MCF 10A (cell line): ENCODE results near the gene GALK1. TPM values are rescaled to one million over a fixed set of nuclear protein-coding genes. Genes with fewer than 3 reads are reported as not detected.

Source experiments
- BruUV-seq: library from RNA; stranded (reverse); fragments of 400-500 nt; replicated peaks from 2 replicates; lab custom pipeline; 2021; lab: Mats Ljungman, UMichigan
- CTCF ChIA-PET: fragments of 300-600 bp; sonication (Branson Sonifier 250); formaldehyde crosslinking; extraction: SDS; loops from one replicate; lab custom pipeline; 2021; ENCODE audit warnings: antibody characterized with exemption, inconsistent platforms; lab: Yijun Ruan, JAX
- POLR2A ChIA-PET: fragments of 300-600, 350-650 bp; sonication (Branson Sonifier 250); formaldehyde crosslinking; extraction: SDS; loops from one replicate; lab custom pipeline; 2020; ENCODE audit warnings: antibody characterized with exemption, inconsistent platforms; lab: Yijun Ruan, JAX
- DNase-seq: peaks from one replicate; pipeline ENCODE4 v3.0.0-alpha.2; 2018; ENCODE audit not compliant: unreplicated experiment
- H3K27ac Mint-ChIP-seq: one replicate; pipeline ENCODE4 v1.8.0; 2022; ENCODE audit warnings: mild to moderate bottlenecking, low read depth, mixed read lengths; ENCODE audit not compliant: unreplicated experiment
- H3K27me3 Mint-ChIP-seq: one replicate; pipeline ENCODE4 v1.8.0; 2022; ENCODE audit warnings: mixed read lengths; ENCODE audit not compliant: insufficient read depth, unreplicated experiment
- H3K36me3 Mint-ChIP-seq: one replicate; pipeline ENCODE4 v1.8.0; 2022; ENCODE audit warnings: mild to moderate bottlenecking, moderate library complexity, mixed read lengths; ENCODE audit not compliant: insufficient read depth, unreplicated experiment
- H3K4me1 Mint-ChIP-seq: one replicate; pipeline ENCODE4 v1.8.0; 2022; ENCODE audit warnings: mixed read lengths; ENCODE audit not compliant: insufficient read depth, unreplicated experiment
- H3K4me3 Mint-ChIP-seq: one replicate; pipeline ENCODE4 v1.8.0; 2022; ENCODE audit warnings: mild to moderate bottlenecking, moderate library complexity, mixed read lengths; ENCODE audit not compliant: unreplicated experiment
- H3K9me3 Mint-ChIP-seq: one replicate; pipeline ENCODE4 v1.8.0; 2022; ENCODE audit warnings: mixed read lengths; ENCODE audit not compliant: unreplicated experiment
- intact Hi-C: fragments of 100-400 bp; cut with micrococcal nuclease; formaldehyde crosslinking; loops from 2 replicates; pipeline ENCODE4 v1.14.1; 2022
- total RNA-seq: library from RNA; stranded (reverse); gene quantifications from 2 replicates; pipeline ENCODE4 v1.2.3, GENCODE V29; 2022
- TF ChIP-seq, protein P1 (sequence below): fragments of 200-600 bp; IDR thresholded peaks from one replicate; pipeline ENCODE4 v1.8.0; 2022; ENCODE audit warnings: antibody characterized with exemption, mild to moderate bottlenecking; ENCODE audit not compliant: unreplicated experiment

GALK1 gene
- total RNA-seq, 1 experiment from 2014 or later, result 8.7 TPM

DNA sequence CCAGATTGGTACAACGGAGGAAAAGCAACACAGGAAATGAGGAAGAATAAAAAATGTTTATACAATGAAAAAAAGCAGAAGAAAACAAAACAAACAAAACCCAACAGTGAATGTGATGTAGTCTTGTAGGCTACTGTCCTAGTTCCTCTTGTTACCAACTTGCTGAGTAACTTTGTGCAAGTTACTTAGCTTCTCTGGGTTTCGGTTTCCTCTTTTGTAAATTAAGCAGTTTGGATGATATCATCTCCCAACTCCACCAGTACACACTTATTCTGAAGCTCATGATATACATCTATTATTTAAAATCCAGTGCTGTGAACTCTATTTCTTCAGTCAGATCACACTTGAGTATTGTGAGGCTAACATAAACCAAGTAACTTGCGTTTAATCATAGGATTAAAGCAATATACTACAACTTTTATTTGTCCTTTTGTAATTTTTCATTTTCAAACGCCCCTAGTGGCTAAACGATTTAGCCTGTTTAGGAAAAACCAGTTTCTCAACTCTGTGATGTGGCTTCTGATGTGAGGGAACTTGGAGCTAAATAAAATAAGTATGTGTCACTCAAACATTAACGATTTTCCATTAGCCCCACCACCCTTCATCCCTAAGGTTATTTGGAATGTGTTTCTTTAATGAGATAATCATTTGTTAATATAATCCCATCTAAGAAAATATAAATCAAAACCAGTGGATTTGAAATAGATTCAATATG is 18.2 kb upstream of the GALK1 start:
- CTCF ChIA-PET, result interaction anchor here (0.5 to 2.1 kb wide), 20 partner anchors 8 to 993 kb away, joined by 3 to 6 read pairs (median 4); partner anchors contain the start of gene WBP2
- peaks cover 31% of the 10 kb centered on the region for H3K36me3 Mint-ChIP-seq
- DNase-seq, result peak; percentile 58
- TF ChIP-seq, protein P1, sequence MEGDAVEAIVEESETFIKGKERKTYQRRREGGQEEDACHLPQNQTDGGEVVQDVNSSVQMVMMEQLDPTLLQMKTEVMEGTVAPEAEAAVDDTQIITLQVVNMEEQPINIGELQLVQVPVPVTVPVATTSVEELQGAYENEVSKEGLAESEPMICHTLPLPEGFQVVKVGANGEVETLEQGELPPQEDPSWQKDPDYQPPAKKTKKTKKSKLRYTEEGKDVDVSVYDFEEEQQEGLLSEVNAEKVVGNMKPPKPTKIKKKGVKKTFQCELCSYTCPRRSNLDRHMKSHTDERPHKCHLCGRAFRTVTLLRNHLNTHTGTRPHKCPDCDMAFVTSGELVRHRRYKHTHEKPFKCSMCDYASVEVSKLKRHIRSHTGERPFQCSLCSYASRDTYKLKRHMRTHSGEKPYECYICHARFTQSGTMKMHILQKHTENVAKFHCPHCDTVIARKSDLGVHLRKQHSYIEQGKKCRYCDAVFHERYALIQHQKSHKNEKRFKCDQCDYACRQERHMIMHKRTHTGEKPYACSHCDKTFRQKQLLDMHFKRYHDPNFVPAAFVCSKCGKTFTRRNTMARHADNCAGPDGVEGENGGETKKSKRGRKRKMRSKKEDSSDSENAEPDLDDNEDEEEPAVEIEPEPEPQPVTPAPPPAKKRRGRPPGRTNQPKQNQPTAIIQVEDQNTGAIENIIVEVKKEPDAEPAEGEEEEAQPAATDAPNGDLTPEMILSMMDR, result peak; percentile 51
- no peaks in the 10 kb centered on the region for H3K9me3 Mint-ChIP-seq
- no TSS peak for BruUV-seq
- peak overlapping the region; percentile 86 for H3K27ac Mint-ChIP-seq
- POLR2A ChIA-PET, result interaction anchor here (0.7 to 6.0 kb wide), 20 partner anchors 8 to 482 kb away, joined by 3 to 91 read pairs (median 8); partner anchors contain the start of genes ACOX1, FBF1, GALK1 and ITGB4
- peaks cover 19% of the 10 kb centered on the region for H3K4me1 Mint-ChIP-seq
- intact Hi-C loops, result no loop called here
- peak overlapping the region; percentile 58 for H3K4me3 Mint-ChIP-seq
- H3K27me3 Mint-ChIP-seq, result no peaks in the 10 kb centered on the region

DNA sequence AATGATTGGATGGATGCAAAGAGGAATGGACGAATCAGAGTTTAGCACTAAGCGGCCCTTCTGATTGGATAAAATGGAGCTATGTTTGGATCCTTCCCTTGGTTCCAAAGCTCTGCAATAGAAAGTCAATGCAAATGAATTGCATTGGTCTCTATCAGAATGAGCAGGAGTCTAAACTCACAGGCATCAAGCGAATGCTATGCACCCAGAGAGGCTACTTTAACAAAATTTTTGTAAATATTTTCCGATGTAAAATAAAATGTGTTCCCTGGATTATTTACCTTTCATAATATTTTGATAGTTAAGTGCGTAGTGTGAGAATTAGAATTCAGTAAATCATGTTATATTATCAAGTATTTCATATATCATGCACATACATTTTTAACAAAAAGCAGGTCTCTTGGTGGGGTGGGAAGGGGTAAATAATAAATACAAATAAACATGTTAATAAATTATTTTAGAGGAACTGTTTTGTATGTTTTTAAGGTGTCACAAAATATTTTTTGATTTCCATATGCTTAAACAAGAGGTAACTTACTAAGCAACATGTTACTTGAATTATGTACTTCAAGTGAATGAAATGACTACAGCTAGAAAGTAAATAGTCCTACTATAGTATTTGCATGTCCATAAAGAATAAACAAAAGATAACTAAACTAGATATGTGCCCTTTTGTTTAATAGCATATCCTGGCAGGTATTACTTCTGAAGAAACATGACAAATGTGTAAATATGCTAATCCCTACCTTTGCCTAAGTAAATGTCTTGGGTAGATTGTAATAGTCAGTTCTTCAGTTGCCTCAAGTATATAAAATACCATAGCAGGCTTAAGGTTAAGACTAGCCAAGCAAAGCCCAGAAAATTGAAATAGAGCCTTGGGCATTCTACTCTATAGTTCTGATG is 15.2 kb upstream of the GALK1 start:
- intact Hi-C loops, result loop anchor here (2.0 to 5.0 kb wide), 2 partner anchors 37 to 97 kb away; no protein-coding TSS in a partner anchor
- TF ChIP-seq, protein P1, result no peak
- ChIA-PET POLR2A (interaction anchor here (0.6 to 8.0 kb wide), 68 partner anchors 9 to 1167 kb away, joined by 3 to 153 read pairs (median 4); partner anchors contain the start of genes ACOX1, GALK1, GGA3 and ITGB4), CTCF (interaction anchor here (0.5 to 1.2 kb wide), 3 partner anchors 75 to 608 kb away, joined by 3 to 4 read pairs (median 4); partner anchors contain the start of gene WBP2)
- no TSS peak for BruUV-seq
- Mint-ChIP-seq H3K27me3 (no peaks in the 10 kb centered on the region), H3K9me3 (no peaks in the 10 kb centered on the region), H3K4me1 (peaks cover 21% of the 10 kb centered on the region), H3K4me3 (peak overlapping the region; percentile 93), H3K36me3 (peaks cover 54% of the 10 kb centered on the region), H3K27ac (peak overlapping the region; percentile 100)
- no peak for DNase-seq

DNA sequence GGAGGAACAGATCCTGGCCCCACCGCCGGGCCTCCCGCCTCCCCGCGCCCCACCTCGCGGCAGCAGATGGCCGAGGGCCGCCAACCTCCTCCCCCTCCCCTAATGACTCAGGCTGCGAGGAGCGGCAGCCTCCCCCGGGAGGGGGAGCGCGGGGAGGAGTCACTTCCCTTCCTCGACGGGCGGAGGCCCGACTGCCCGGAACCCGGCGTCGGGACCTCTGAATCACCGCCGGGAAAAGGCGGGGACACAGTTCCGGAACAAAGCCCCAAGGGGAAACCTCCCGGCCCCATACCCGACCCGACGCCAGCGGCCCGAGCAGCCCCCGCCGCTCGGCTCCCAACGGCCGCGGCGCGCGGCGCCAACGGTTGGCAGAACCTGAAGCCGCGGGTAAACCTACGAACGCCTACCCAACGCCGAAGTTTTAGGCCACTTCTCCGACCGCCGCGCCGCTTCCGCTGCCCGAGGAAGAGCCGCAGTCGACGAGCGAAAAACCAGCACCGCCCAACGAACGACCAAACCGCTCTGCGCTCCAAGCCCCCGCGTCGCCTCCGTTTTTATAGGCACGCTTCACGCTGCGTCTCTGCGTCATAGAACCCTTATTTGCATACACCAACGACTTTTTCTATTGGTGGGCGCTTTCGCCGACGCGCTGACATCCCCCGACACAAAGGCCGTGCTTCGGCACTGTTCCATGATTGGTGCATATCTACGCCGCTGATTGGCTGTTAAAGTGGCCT is 14.4 kb upstream of the GALK1 start:
- intact Hi-C loops, result loop anchor here (2.0 to 5.0 kb wide), 2 partner anchors 38 to 97 kb away; no protein-coding TSS in a partner anchor
- CTCF ChIA-PET, result interaction anchor here (0.6 to 1.0 kb wide), 2 partner anchors 76 to 193 kb away, joined by 3 to 5 read pairs; partner anchors contain the start of gene WBP2
- Mint-ChIP-seq H3K4me3 (peak overlapping the region; percentile 93), H3K9me3 (no peaks in the 10 kb centered on the region), H3K27ac (peak overlapping the region; percentile 100), H3K27me3 (no peaks in the 10 kb centered on the region), H3K4me1 (peaks cover 18% of the 10 kb centered on the region), H3K36me3 (peaks cover 49% of the 10 kb centered on the region)
- peak; percentile 100 for DNase-seq
- POLR2A ChIA-PET, result interaction anchor here (0.6 to 8.0 kb wide), 72 partner anchors 8 to 1166 kb away, joined by 3 to 153 read pairs (median 4); partner anchors contain the start of genes ACOX1, GALK1, GGA3 and ITGB4
- TSS peak; percentile 84 for BruUV-seq
- TF ChIP-seq, protein P1, result no peak
